UCSD-AML1 (cell line): ENCODE measurements around the gene PEDS1.
"Not testable (repeated sequence)": the region's sequence is repeated elsewhere in the genome, so short reads cannot be mapped to it uniquely, and the experiment has no call there.

ENCODE experiments used
- DNase-seq: peaks from one replicate; lab custom pipeline; 2025; ENCODE audit not compliant: unreplicated experiment; lab: John Stamatoyannopoulos, UW

Gene PEDS1

GRCh38 chr20:50153500-50154377 is at the start of gene PEDS1:
TSS of gene PEDS1 (minus strand) at chr20:50153723. CDS start at chr20:50153637, 86 bp downstream.
- DNase-seq = peak; percentile 91

GRCh38 chr20:50202677-50203076 is 49.2 kb upstream of the PEDS1 start:
- DNase-seq = no peak

- not testable (repeated sequence) for DNase-seq
These were observed 48.2 kb upstream of the PEDS1 start for GRCh38 chr20:50201710-50202109.

GRCh38 chr20:50200482-50201104 is 47.1 kb upstream of the PEDS1 start:
- DNase-seq = no peak

- no peak for DNase-seq
These were observed 46.2 kb upstream of the PEDS1 start for GRCh38 chr20:50199703-50200102.

GRCh38 chr20:50198716-50199115 is 45.2 kb upstream of the PEDS1 start:
- no peak for DNase-seq

- no peak for DNase-seq
These were observed 44.7 kb upstream of the PEDS1 start for GRCh38 chr20:50198180-50198666.

GRCh38 chr20:50197463-50198179 is 44.1 kb upstream of the PEDS1 start:
- no peak for DNase-seq

- DNase-seq = no peak
These were observed 43.4 kb upstream of the PEDS1 start for GRCh38 chr20:50196896-50197295.

GRCh38 chr20:50196248-50196647 is 42.7 kb upstream of the PEDS1 start:
- no peak for DNase-seq

GRCh38 chr20:50195524-50196120 is 42.1 kb upstream of the PEDS1 start:
- no peak for DNase-seq

- no peak for DNase-seq
These were observed 41.5 kb upstream of the PEDS1 start for GRCh38 chr20:50194831-50195523.

- no peak for DNase-seq
These were observed 40.9 kb upstream of the PEDS1 start for GRCh38 chr20:50194422-50194830.

- no peak for DNase-seq
These were observed 40.4 kb upstream of the PEDS1 start for GRCh38 chr20:50193836-50194421.

GRCh38 chr20:50193199-50193835 is 39.8 kb upstream of the PEDS1 start:
- DNase-seq = no peak

GRCh38 chr20:50192364-50193198 is 39.1 kb upstream of the PEDS1 start:
- peak; percentile 78 for DNase-seq

GRCh38 chr20:50191544-50192363 is 38.2 kb upstream of the PEDS1 start:
- peak; percentile 74 for DNase-seq

- DNase-seq = peak; percentile 74
These were observed 37.6 kb upstream of the PEDS1 start for GRCh38 chr20:50191065-50191543.
